Renal pelvis (tissue), 4 donors: Measurements from ENCODE around the gene NREP. TPM values are rescaled to one million over a fixed set of nuclear protein-coding genes. Genes with fewer than 3 reads are reported as not detected.
"Not testable (repeated sequence)": the region's sequence is repeated elsewhere in the genome, so short reads cannot be mapped to it uniquely, and the experiment has no call there.

Source experiments
- DNase-seq: peaks from one replicate; pipeline ENCODE4 v3.0.0-alpha.2; 2013
- polyA plus RNA-seq, 3 donors: library from polyadenylated mRNA; unstranded; fragments of 120-200 nt; gene quantifications; one replicate each; pipeline ENCODE4 v1.2.1, GENCODE V29; 2013; ENCODE audit not compliant: insufficient read length in 3 of 3

NREP gene
- polyA plus RNA-seq, 3 donors: 704 to 795 (median 747) TPM

DNA sequence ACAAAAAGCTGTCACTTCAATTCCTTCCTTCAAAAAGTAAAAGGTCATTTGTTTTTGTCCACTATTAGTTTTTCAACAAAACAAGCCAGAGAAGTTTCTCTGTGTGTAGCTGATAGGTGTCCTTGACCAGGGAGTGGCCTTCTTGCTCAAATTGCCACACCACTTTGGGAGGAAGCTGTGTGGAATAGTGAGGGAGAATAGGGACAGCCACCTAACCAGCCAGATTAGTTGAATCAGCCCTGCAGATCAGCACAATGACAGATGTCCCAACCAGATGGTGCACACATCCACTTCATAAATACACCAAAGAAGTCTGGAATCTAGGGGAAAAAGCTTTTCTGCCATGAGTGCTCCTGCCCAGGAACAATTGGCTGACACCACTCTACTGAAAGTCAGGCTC is 37.2 kb downstream of the NREP start:
- DNase-seq: no peak

DNA sequence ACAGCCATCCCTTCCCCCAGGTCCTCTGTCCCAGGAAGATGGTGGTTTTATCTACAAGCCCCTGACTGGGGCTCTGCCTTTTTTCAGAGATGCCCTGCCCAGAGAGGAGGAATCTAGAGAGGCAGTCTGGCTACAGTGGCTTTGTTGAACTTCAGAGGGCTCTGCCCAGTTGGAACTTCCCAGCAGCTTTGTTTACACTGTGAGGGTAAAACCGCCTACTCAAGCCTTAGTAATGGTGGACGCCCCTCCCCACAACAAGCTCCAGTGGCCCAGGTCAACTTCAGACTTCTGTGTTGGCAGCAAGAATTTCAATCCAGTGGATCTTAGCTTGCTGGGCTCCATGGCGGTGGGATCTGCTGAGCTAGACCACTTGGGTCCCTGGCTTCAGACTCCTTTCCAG is 40.2 kb downstream of the NREP start:
- DNase-seq: not testable (repeated sequence)

DNA sequence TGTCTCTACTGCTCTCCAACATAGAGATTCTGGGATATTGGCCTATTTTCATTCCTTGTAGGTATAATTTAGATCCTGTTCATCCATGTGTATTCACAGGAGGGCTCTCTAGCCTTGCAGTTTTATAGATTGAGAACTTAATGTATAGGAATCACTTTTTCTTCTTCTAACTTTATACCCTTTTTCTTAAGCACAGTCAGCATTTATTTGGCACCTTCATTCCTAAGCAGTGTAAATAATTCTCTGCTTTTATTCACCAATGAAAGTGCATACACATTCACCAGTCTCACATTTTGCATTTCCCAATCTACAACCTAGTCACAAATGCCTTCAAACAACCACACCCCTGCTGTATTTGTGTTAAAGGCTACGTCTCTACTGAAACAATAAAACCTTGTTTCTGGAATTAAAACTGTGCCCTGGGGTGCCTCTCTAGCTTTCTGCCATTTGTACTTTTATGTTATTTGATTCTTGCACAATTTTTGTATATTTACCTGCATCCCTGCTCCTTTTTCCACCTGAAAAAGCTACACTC is 49.3 kb downstream of the NREP start:
- DNase-seq: no peak

DNA sequence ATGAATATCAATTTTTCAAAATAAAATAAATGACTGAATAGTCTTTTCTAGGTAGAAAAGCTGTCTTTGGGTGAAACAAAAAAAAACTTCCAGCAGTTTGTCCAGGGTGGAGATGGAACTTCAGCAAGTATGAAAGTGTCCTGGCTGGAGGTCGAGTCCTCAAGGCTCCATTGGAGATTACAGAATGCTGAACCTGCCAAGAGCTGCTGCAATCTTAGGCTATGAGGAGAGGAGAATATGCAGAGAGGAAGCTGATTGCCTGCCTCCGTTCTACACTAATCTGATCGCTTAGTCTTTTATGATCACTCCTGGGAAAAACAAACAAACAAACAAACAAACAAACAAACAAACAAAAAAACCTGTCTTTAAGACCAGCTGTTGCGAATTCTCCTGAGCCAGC is 50.6 kb downstream of the NREP start:
- DNase-seq: no peak

DNA sequence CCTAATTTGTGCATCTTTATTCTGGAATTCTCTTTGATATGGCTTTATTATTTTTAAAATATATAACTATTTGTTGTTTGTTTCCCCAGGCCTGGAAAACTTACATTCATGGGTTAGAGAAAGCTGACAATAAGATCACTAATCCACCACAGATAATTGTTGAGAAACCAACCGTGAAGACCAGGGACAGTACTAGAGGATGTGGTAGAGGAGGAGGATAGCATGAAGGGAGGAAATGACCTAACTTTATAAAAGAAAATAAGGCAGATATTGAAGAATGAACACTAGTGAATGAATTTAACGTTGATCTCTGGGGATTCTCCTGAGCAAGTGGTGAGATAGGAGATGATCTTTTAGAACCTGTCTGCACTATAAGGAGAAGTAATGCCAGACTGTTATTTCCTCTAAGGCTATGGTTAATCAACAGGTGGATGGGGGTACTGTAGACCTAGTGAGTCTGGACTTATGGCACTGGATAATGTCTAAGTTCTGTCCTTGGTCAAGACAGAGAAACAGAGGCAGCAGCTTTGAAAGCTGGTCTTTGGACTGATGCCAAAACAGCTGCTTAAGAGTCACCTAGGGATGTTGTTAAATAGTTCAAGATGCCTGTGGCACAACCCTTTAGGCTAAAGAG is 52.4 kb downstream of the NREP start:
- DNase-seq: no peak

DNA sequence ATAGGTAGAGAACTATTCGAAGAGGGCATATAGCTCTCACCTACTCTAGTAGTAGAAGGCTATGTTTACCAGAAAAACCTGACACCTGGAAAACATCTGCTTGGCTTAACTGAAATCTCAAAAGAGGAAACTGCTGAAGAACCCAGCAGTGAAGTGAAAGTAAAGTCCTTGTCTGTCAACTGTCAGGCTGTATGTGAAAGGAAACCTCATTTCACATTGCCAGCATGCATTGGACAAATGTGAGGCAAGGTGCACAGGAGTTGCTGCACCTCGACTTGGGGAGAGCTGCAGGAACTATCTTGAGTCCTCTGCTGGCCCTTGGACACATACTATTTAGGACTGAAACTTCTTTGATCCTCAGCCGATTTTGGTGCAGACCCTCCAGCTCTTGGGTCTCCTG is 53.3 kb downstream of the NREP start:
- no peak for DNase-seq

DNA sequence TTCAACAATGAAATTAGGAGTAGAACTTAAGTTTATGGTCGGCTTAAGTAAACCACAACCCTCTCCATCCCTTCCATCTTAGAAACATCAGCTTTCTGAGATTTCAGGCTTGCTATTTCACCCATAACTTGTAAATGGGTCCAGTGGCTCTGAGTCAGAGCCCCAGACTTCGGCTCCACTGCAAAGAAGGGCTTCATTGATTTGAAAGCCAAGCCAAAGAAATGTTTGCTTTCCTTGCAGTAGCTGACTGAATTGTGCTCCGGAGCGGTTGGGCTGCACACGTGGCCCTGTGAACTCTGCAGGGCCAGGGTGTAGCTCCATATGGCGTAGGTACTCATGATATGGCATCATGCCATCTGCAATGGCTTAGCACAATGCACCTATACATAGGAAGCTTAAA is 57.0 kb downstream of the NREP start:
- no peak for DNase-seq

DNA sequence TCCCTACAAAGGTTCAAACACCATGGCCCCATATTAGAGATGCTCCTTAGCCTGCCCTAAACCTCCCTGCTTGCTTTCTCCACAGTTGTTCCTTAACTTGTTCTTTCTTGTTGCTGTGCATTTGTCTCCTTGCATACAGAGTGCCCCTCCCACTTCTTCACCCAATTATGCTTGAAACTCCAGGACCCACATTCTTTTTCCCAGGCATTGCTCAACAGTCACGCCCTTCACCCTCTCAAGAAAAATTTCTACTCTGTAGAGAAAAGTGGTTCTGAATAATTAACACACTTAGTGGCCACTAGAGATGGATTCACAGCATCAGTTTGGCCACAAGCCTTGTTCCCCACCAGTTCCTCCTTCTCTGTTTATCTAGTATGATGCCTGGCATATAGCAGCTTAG is 57.7 kb downstream of the NREP start:
- no peak for DNase-seq

DNA sequence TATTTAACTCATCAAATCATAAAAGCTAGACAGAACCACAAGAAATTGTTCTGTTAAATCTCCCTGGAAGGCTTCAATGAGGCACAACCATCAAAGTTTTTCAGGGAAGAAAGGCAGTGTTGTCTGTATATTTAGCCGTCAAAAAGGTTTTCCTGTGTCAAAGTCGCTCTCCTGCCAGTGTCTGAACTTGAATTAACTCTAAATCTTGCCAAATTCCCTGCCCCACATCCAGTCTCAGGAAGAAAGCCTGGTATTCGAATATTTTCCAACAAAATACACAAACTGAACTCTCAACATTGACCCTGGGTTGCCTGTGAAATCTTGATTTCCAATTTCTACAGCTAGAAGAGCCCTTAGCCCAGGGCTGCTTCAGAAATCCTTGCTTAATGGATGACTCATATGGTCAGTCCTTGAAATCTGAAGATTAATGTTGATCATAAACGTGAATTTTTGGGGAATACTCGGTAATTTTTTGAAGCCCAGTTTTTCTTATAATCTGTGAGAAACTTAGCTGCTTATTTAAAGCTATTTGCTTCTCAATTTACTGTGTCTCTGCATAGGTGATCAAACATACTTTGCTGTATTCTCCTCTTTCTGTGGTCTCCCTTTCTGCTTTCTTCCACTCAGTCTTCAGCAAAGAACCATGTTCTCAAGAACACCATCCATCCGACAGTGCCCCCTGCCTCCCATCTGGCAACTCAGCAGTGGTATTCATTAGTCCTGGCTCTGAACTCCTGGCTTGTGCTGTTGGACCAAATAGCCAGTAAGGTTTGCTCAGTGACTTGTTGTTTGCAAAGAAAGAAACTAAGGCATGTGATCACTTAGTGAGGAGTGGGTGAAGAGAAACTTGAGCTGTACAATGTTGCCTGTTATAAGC is 58.9 kb downstream of the NREP start:
- no peak for DNase-seq

DNA sequence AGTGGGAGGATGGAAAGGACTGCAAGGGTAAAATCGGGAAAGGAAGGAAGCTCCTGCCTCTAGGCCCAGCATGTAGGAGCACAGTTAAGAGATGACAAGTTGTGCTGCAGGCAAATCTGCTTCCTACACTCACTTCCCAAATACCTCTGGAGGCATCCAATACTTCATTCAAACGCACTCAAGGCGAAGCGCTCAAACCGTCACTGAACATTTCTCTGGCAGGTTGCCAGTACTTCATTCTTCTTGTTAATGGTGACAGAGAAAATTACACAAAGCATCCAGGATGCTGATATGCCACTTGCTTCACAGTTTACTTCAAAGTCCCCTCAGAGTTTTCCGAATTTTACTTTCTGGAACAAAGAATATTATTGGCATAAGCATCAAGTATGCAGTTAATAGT is 59.8 kb downstream of the NREP start:
- peak; percentile 42 for DNase-seq

DNA sequence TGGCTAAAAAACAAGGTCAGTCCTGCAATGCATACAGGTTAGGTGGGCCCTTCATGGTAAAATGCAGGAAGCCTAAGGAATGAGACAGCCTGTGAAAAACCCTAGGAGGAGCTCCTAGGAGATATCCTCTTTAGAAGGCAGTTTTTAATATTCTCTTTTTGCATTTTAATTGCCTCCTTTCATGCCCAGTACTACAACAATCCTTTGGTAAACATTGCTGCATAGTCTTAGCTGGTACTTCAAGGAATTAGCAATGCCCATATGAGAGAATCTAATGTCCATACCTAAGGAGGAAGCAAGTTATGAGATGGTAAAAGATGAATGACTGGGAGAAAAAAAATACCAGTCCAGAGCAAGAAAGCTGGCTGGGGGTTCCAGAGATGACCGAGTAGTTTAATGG is 61.0 kb downstream of the NREP start:
- DNase-seq: no peak

DNA sequence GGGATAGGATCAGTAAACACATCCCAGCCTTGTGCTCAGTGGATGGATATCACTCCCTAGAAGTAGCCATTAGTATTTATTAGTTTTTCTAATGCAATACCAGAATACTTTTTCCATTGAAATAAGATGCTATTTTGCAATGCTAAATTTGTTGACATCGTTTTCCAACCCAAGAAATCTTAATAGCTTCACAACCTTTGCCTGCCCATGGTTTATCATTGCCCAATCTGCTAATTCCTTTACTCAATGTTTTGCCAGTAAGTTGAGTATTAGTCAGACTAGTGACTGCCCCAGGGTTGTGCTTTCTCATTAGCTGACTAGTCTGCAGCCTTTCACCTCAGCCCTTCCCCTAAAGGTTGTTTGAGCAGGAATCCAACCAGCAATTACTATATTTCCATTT is 62.9 kb downstream of the NREP start:
- DNase-seq: no peak

DNA sequence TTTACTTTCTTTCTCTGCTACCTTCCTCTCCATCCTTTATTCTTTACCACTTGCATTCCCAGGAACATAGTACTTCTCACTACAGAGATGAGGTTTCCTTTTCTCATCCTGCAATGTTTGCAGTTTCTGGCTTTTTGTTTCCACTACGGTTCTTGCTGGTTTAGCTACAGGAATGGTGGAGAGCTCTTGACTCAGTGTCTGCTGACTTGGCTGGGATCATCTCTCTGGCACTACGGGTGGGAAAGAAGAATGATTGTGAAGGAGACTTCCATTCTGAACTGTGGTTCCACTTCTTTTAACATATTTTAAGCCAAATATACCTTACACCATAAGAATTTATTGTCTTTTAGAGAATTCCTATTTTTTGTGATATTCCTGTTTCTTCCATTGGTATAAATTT is 65.1 kb downstream of the NREP start:
- DNase-seq: no peak

DNA sequence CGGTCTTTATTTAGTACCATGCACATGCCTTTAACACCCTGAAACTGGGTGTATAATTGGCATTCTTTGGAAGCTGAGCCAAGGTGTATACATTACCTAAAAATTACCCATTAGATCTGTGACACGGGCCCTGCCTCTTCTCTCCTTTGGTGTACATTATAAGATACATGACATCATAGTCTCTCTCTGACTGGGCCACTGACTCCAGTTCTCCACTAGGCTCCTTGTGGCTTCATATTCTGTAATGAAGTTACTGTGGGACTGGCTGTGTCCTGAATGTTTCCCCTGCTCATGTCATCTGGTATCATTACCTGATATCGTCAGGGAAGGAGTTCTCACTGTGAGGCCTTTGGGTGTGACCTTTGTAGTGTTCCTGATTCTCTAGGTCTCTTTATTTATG is 65.5 kb downstream of the NREP start:
- no peak for DNase-seq

DNA sequence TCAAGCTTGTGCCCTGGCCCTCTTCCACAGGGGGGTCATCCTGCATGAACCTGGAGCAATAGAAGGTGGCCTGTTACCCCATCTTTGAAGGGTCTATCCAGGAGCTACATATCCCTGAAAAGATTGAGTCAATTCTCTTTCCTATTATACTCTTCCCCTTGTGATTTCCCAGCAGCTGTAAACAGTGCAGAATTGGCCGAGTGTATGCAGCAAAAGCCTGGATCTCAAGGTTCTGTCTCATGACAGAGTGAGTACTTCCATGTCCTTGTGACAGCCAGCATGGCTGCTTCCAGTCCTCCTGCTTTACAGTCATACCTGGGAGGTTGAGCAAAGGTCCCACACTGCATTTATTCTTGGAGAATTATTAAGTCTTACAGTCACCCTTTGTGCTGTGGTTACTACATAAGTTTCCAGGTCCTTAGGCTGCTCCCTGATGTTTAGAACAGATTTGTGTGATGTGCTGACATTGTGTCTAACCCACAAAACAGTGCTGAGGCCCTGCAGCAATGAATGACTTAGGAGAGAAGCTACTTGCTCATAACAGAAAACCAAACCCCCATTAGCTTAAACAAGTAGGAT is 67.5 kb downstream of the NREP start:
- DNase-seq: no peak

DNA sequence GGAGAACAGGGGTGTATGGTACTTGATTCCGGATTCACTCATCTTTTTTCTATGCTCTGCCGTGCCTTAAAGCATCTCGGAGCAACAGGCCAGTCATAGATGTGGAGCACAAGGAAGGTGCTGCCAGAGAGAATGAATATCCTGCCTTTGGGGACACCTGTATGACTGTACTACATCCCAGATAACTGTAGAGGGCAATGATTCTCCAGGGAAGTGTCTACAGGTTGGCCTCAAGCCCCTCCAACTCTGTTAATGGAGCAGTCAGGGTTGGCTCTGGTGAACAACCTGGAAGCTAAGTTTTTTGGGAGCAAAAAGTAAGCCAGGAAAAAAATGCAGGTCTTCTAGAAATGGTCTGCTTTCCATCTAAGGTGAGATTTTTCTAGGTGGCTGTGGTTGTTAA is 71.0 kb downstream of the NREP start:
- no peak for DNase-seq

DNA sequence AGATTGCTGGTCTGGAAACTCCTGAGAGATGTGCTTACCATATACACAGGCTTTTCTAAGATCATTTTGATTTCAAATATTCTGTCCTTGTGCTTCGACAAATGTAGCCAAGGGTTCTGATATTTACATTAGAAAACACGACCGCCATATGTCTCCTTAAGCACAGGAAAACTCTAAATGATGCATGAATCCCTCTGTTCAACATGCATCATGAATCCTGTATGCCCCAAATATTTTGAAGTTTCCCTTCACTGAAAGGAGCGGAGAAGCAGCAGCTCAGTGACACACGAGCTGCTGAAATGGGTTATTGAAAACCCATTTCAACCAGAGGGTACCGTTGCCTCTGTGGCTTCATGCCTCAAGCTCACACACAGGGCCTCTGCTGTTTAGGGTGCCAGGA is 74.4 kb downstream of the NREP start:
- DNase-seq: no peak

DNA sequence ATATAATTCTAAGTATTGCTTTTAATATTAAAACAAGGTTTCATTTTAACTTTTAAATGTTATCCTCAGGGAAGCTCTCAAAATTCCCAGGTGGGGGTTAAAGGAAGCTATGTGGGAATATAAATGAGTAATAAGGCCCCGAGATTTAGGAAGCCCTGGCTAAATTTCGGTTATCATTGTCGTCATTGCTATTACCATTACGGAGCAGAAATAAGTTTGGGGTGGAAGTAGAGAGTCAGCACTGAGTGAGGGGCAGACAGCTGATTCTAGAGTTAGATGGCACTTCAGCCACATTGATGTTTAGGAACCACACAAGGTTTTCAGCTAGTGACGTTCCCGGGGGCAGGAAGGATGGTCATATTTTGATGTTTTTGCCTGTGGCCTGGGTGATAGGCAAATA is 74.9 kb downstream of the NREP start:
- DNase-seq: no peak

DNA sequence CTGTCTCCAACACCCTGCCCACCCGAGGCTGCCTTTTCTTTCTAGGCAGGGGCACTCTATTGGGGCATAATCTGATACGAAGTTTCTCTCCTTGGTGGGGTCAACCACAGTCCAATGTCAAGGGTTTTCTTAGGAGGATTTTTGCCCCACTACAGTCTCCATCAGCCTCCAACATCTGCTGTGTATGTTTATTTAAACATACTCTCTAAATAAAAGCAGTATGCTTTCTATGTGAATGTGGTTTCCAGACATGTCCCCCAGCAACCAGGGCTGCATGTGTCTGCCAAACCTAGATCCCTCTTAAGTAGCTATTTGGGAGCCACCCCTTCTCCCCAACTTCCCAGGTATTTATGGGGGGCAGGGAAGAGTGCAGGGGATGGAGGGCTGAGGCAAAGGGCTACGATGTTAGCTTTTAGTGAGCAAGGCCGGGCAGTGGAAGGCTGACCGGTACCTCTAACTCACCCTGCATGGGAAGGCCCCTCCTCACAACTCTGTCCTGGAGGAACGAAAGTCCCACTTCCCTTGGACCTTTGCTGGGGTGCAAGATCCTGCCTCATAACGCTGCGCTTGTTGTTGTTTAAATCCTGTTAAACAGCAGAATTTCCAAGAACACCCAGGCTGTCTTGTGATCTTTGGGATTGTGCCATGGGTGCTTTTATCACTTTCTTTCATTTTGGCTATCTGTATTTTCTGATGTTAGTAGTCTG is 75.4 kb downstream of the NREP start:
- DNase-seq: peak; percentile 33

DNA sequence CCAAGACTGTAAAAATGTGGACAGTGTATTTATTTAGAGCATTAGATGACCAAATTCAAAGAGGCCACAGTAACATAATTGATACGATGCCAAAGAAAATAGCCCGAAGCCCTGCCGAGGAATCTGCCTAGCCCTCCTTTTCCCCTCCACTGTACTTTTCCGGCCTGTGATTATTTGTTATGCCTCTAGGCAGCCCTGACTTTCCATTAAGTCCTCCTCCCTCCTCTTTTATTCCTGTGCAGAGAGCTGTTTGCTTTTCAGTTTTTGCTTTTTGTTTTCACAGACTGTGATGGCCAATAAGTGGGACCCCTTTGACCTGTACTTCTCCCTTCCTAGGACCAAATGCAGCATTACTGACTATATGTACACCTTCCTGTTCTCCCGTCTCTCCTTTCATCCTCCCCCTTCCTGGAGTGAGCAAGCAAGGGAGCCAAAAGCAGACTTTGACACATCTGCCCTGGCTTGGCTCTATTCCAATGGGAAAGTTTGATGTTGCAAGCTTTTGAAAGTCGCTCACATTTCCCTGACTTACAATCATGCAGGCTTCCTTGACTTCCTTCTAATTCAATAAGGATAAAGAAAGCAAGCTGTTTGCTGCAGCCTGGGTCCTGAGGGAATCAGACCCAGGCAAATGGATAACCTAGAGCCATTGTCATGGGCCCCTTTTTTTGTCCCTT is 76.1 kb downstream of the NREP start:
- DNase-seq: peak; percentile 89

DNA sequence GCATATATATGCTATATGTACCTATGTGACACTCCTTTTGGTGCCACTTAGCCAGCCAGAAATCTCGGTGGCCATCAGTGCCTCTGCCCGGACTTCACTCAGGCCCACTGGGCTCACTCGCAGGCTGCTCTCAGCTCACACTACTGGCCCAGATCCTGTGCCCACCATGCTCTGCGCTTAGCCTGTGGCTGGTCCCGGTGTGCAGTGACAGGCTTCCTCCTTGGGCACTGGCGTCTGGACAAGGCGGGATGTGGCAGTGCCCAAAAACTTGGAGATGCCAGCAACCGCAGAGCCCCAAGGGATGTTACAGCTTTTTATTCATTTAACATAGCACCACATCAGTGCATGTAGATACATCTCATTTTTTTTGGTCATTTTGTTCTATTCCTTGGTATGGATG is 77.4 kb downstream of the NREP start:
- DNase-seq: no peak
